CD4-positive, alpha-beta T cell treated with Interferon gamma for 1 hour (primary cell): Measurements from ENCODE around the gene TAF3.

Experiments
- DNase-seq: peaks from one replicate; pipeline ENCODE4 v3.0.0-alpha.2; 2020

Gene TAF3

DNA sequence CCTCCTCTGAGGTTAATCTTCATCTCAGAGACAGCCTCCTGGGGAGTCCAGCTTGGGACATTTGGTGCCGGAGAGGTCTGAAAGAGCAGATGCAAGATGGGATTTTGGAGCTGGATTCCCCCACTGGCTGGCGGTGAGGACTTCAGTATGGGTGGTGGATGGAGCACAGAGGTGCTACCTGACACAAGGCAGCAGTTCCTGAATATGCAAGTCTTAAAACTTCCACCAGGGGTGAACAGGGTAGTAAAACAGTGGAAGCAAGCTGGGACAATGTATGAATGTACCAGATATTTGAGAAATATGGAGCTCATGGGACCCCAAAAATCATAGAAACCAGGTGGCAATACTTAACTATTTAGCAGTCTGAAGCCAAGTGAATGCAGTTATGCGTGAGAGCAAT is 4.8 kb upstream of the TAF3 start:
- no peak for DNase-seq

DNA sequence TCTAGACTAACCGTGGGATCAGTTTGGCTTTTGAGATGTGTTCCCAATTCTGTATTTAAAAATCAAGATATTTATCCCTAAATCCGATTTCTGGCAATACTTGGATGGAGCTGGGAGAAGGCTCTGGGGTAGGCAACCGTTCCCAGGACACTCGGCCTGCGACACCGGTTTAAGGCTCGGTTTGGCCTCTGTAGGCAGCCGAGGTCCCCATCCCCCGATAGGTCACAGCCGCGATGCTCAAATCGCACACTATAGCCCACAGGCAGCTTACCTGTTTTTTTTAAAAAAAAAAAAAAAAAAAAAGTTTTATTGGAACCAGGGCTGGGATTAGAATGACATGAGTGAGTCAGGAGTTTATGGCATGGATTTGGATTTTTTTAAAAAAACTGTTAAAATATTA is 729 bp upstream of the TAF3 start:
- DNase-seq, result no peak

DNA sequence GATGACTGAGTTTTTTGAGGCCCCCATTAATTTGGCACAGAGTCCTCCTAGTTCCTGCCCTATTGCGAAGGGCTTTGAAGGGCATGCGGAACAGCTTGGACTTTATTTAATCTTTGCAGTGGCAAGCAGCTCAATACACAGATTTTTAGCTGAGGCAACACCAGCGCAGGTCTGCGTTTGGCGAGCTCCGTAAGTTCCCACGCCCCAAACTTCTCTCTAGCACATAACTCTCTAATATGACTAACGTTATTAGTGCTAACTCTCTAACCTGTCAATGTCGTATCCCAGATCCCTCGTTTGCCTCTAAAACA is 366 bp upstream of the TAF3 start:
- DNase-seq, result no peak

DNA sequence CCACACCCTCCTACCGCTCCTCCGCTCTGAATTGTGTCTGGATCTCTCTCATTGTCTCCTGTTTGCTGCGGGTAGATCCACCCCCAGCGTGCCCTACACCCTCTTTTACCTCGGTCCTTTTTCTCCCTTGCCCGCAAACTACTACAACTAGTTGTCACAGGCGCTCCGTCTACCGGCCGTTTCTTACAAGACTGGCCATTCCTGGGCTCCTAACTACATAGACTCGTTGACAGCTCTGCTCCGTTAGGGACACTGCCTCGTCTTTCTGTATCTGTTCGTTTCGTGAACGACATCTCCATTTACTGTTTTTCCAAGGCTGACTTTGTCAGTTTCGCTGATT is 786 bp downstream of the TAF3 start:
- no peak for DNase-seq

DNA sequence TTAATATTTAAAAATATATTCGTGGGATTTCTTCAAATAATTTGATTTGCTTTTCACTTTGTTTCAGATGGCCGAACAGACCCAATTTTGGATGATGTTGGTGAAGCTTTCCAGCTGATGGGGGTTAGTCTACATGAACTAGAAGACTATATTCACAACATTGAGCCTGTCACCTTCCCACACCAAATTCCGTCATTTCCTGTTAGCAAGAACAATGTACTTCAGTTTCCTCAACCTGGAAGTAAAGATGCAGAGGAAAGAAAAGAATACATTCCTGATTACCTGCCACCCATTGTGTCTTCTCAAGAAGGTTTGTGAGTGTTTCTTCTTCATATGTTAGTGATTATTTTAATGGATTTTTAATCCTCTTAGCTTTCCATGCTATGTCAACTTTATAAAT is 5.9 kb downstream of the TAF3 start:
- DNase-seq, result no peak

DNA sequence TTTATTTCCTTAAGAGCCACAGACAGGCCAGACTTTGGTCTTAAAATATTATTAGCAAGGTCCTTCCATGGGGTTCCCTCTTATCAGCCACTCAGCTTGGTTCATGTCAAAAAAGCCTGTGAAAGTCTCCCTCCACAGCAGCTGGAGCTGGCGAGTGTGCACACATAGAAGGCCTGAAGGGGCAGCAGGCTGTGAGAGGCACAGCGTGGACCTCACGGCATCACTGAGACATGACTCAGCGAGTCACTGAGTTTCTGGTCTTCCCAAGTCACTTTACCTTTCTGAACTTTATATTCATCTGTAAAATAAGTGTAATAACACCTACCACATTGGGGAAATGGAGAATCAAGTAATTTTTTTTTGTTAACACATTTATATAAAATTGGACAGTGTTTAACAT is 8.7 kb downstream of the TAF3 start:
- DNase-seq, result no peak

DNA sequence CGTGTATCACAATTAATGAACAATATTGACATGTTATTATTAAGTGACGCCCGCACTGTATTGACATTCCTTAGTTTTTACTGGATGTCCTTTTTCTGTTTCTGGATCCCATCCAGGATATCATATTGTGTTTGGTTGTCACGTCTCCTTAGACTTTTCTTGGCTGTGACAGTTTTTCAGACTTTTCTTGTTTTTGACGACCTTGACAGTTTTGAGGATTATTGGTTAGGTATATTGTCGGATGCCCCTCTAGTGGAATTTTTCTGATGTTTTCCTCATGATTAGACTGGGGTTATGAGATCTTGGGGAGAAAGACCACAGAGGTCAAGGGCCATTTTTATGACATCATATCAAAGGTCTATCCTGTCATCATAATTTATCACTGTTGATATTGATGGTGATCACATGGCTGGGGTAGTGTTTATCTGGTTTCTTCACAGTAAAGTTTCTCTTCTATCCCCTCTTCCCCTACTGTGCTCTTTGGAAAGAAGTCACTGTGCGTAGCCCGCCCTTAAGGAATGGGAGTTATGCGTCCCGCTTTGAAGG is 11.1 kb downstream of the TAF3 start:
- no peak for DNase-seq

DNA sequence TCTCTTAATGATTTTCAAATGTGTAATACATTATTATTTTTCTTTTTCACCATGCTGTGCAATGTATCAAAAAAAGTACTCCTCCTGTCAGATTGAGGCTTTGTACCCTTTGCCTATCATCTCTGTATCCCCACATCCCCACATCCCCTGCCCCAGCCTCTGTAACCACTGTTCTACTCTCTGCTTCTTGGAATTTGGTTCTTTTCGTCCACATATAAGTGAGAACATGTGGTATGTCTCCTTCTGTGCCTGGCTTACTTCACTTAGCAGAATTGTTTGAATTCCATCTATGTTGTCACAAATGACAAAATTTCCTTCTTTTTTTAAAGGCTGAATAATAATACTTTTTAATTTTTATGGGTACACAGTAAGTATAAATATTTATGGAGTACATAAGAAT is 13.8 kb downstream of the TAF3 start:
- no peak for DNase-seq

DNA sequence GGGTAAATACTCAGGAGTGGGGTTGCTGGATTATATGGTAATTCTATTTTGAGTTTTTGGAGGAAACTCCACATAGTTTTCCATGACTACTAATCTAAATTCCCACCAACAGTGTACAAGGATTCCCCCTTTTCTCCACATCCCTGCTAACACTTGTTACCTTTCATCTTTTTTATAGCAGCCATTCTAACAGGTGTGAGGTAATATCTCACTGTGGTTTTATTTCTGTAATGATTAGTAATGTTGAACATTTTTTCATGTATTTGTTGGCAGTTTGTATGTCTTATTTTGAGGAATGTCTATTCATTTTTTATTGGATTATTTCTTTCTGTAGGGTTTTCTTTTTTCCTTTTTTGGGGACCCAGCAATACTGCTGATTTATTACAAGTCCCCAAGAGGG is 14.9 kb downstream of the TAF3 start:
- no peak for DNase-seq

DNA sequence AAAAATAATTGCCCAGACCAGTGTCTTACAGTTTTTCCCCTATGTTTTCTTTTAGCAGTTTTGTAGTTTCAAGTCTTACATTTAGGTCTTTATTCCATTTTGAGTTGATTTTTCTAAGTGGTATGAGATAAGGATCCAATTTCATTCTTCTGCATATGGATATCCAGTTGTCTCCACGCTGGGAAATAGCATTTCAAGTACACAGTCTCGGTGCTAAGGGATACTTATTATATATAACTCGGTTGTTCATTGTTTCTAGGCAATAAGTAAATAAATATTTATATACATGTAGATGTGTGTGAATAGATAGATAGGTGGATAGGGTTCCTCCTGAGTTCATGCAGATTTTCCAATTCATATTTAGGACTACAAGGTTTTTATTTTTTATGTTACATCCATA is 16.0 kb downstream of the TAF3 start:
- DNase-seq, result no peak

DNA sequence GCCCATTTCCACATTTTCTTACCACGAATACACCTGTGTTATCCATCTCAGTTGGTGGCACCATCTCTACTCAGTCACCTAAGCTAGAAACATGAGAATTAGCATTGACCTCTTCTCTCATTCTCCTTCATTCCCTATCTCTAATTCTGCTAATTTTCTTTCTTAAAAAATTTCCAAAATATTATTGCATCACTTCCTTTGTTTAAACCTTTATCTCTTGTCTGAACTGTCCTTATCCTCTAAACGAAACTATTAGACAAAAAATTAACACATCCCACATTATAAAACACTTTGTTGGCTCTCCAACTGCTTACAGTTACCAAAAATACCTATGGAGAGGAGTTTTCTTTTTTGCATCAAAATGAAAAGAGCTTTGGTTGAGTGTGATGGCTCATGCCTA is 18.3 kb downstream of the TAF3 start:
- no peak for DNase-seq

DNA sequence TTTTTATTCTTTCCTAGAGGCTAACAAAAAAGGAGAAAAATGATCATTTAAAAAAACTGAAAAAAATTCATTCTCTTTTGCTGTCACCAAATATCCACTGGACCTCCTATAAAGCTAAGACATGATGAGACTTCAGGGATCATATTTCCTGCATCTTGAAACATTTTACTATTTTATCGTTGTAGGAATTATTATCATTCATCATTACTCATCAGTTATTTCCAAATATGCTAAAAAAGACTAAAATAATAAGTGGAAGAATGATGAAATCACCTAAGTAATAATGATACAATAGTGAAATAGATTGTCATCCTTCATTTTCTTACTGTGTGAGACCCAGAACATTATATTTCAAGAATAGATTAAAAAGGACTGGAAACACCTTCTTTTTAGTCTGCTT is 28.3 kb downstream of the TAF3 start:
- DNase-seq, result no peak

DNA sequence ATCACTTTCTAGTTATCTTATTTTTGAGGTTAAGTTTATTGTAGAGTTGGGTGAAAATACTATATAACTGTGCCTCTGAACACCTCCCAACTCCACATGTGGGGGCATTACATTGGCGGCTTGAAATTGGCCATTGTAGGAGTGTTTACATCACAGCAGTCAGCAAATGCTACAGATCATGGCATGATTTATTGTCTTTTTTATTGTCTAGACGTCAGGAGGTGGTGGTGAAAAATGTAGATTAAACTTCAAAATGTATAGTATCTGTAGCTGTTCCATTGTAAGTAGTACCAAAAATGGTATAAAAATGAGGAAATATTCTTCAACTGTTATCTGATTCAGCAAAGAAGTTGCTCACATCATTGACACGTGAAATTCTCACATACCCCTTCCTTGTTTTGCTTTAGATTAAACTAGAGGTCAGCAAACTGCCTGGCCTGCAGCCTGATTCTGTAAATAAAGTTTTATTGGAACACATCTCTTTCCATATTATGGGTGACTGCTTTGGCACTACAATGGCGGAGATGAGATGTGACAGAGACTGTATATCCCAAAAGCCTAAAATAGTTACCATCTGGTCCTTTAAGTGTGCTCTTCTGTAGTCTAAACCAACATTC is 35.0 kb downstream of the TAF3 start:
- no peak for DNase-seq

DNA sequence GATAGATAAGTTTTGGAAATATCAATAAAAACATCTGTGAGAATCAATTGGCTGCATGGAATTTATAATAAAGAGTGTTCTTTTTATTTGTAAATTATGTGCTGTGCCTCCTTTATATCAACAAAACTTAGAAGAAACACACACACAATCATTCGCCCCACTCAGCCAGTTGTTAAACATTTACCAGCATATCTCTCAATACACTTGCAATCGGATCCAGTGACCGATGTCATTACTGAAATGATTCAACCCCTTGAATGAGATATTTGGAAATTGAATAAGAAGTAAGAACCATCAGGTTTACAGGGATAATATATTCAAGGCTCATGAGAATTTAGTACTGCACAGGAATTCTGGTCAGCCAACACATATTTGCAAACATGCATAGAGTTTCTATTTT is 35.6 kb downstream of the TAF3 start:
- DNase-seq, result no peak

DNA sequence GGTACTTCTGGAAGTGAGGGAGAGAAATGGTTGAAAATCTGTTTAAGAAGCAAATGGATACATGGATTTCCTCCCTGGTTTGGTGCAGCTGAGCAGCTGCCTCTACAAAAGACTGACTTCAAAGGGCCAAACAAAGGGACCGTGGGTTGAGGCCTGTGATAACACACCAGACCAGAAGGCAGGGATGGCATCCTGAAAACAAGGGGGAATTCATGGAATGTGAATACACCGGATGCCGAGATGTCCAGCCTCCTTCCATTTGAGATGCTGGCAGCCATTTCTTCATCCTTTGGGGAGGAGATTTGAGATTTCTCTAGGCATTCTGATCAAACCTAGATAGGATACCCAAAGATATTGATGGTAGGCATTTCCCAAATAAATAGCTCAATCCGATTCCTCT is 36.9 kb downstream of the TAF3 start:
- DNase-seq, result no peak

DNA sequence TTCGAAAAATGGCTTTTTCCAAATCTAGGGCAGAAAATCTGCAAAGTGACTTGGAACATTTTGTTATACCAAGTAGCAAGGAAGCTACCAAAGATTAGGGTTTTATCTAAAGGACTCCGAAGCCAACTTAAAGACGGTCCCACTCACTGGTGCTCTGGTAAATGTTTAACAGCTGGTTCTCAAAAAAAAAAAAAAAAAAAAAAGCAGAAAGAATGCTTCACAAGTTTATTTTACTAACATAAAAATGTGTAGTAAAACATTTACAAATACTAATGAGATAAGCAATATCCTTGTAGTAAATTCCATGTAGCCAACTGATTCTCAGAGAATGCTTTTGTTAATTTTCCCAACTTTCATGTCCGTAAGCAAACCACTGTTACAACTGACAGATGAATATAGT is 38.4 kb downstream of the TAF3 start:
- DNase-seq, result no peak

DNA sequence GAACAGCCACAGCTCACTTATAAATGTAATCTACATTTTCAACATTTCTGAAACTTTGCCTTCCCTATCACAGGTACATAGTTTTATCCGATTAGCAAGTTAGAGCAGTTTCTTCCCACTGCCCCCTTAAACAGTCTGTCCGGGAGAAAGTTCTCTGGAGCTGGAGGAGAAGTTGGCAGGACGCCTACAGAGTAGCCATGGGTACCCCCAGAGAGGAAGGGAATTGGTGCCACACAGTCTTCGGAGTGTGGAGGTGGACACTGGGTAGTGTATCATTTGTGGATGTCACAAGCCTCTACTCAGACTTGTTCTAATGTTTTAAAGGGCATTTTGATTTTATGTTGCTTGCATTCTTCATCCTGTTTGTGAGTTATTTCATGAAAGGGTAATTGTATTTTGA is 39.0 kb downstream of the TAF3 start:
- DNase-seq, result no peak

DNA sequence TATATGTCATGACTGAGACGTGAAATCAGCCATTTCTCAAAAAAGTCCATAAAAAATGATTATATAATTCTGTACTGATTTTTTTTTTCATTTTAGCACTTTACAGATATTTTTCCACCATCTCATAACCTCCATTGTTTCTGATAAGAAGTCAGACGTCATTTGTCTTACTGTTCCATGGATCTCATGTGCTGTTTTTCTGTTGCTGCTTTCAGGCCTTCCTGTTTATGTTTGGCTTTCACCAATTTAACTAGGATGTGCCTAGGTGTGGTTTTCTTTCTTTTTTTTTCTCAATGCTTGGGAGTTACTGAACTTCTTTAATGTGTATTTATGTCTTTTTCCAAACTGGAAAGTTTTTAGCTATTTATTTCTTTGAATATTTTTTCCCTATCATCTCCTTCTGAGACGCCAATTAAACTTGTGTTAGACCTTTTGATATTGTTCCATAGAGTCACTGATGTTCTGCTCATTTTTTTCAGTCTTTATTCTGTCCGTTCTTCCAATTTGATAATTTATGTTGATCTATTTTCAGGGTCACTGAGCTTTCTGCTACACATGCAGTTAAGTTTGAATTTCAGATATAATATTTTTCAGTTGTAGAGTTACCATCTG is 43.3 kb downstream of the TAF3 start:
- DNase-seq, result no peak

DNA sequence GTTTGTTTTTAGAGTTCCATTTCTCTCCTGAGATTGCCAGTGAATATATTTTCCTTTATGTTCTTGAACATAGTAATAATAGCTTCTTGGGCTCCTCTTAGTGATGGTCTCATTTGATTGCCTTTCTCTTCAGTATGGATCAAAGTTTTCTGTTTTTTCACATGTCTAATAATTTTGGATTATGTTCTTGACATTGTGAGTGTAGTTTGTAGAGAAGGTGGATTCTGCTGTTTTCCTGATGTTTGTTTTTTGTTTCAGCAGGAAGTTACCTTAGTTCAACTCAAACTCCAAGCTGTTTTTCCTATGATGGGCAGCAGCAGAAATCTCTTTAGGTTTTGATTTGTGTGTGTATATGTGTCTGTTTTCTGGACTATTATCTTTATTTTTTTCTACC is 43.8 kb downstream of the TAF3 start:
- no peak for DNase-seq

DNA sequence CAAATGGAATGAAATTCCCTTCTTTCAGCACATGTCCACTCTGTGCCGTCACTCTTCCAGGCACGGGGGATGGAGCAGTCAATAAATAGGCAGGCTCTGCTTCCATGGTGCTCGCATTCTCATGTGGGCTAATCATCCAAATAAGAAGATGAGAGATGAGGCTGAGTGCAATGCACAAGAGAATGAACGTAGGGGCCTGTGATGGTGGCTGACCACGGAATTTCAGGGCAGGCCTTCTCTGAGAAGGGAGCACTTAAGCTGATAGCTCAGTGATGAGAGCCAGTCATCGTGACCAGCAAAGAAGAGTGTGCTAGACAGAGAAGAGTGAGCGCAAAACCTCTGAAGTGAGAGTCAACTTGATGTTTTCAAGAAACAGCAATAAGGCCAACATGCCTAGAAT is 47.9 kb downstream of the TAF3 start:
- no peak for DNase-seq

DNA sequence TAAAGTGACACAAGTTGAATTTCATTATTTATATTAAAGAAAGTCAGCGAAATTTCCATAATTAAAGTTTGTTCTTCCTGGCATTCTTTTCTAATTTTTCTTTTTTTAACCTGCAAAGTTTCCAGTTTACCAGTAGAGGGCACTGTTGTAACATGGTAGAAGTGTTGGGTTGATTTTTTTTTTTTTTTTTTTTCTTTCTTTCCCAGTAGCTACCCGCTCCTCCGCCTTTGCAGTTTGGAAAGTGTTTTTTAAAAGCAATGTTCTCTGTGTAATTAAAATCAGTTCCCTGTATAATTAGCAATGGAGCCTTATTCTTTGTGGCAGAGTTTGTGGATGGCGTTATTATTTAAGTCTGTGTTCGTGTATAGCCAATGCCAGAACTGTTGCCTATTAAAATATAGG is 53.7 kb downstream of the TAF3 start:
- no peak for DNase-seq

DNA sequence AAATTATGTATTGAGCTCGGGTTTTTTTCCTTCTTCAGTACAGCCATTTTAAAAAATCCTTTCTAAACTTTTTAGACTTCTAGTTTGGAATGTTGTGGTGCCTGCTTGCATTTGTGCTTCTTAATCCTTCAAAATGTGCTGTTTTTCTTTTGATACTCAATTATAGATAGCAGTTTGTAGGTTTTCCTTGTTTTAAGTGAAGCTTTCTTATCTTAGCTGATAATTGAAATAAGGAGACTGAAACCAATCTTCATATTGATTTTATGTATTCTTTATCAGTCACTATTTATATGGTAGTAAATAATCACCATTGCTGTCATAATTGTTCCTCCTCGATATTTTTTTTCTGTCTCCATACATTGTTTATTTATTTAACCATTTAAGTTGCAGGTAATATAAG is 56.6 kb downstream of the TAF3 start:
- no peak for DNase-seq

DNA sequence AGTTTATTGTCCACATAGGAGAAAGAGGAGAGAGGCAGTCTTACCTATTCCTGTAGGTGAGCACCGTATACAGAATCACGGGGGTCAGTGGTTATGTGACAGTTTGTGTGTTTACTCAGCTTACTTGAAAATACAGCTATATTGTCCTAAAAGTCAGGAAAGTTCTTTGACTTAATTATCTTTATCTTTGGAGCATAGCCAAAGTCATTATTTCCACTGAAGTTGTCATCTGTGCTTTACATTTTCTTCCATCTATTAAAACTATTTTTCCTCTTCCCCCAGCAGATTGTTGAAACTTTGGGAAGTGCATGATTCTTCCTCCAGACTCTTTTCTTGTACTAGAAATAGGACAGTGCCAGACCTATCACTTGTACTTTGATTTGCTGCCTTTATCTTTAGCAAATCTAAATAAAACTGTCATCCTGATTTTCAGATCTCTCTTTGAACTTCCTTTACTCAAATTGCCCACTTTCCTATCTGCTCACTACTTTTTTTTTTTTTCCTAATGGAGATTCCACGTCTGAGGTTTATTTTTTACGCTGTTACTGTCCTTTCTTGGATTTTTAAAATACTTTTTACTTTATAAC is 58.3 kb downstream of the TAF3 start:
- DNase-seq, result no peak

DNA sequence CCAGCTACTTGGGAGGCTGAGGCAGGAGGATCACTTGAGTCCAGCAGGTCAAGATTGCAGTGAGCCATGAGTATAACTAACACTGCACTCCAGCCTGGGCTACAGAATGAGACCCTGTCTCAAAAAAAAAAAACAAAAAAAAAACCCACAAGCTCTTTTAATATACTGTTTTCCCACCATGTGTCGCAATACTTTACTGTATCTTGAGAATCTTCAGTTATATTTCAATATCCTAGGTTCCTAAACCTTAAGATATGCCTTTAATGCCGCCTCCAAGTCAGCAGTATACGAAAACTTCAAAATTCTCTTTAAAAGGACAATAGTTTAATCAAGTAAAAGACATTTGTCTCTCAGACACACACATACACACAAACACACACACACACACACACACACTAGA is 62.8 kb downstream of the TAF3 start:
- DNase-seq, result no peak

DNA sequence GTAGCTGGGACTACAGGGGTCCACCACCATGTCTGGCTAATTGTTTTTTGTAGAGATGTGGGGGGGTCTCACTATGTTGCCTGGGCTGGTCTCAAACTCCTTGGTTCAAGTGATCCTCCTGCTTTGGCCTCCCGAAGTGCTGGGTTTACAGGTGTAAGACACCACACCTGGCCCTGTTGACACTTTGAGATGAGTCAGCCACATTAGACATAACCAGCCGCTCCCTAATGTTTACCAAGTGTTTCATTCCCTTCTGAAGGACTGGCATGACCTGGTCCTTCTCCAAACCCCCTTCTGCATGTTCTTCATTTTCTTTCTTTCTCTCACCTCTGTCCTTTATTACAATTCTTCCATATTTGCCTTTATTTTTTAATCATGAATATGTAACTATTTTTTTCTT is 67.8 kb downstream of the TAF3 start:
- DNase-seq, result no peak
